ENCODE results near the gene MAN1C1. TPM values are rescaled to one million over a fixed set of nuclear protein-coding genes. Genes with fewer than 3 reads are reported as not detected.

The MAN1C1 gene
- total and polyA plus RNA-seq, 2 donors (not counting 3 experiments of a cell fraction or from before 2014, with no cell fraction given) = 1.5 to 4.0 TPM

- no TSS peak for BruUV-seq (replicated peaks)
- CTCF ChIA-PET = no interaction called here
- POLR2A ChIA-PET = no interaction called here
- Histone ChIP-seq H3K9ac (replicated peaks; ENCODE audit: extremely low read depth, insufficient read depth, low read length) (no peak overlapping the region), H3K4me3 (replicated peaks in 1 of 3; ENCODE audit: insufficient read depth in 1 of 3, low read depth in 1 of 3, low read length in 3 of 3) (no peak overlapping the region), H2AFZ (ENCODE audit: low read depth, low read length) (no peak overlapping the region), H3K4me1 (ENCODE audit: control insufficient read depth, extremely low read depth, insufficient read depth, low read length) (no peaks in the 10 kb centered on the region), H3K79me2 (ENCODE audit: control insufficient read depth, insufficient read depth, low read length) (no peaks in the 10 kb centered on the region), H3K36me3 (ENCODE audit: control insufficient read depth in 2 of 2, extremely low read depth in 1 of 2, insufficient read depth in 2 of 2, low read length in 2 of 2) (no peaks in the 10 kb centered on the region), H3K27me3 (ENCODE audit: control insufficient read depth in 2 of 2, insufficient read depth in 2 of 2, low read length in 2 of 2) (peaks cover 9 to 10% of the 10 kb centered on the region in 2 experiments), H3K27ac (ENCODE audit: insufficient read depth, low read depth, low read length) (no peak overlapping the region), H4K20me1 (replicated peaks; ENCODE audit: control insufficient read depth, extremely low read depth, insufficient read depth, low read length) (no peaks in the 10 kb centered on the region), H3K9me1 (replicated peaks; ENCODE audit: control insufficient read depth, extremely low read depth, insufficient read depth, low read length) (no peaks in the 10 kb centered on the region), H3K9me3 (replicated peaks; ENCODE audit: control insufficient read depth, insufficient read depth, low read length) (no peaks in the 10 kb centered on the region), H3K4me2 (ENCODE audit: insufficient read depth, low read length) (no peak overlapping the region)
- intact Hi-C loops (cut with micrococcal nuclease) = no loop called here
- TF ChIP-seq POLR2A (IDR thresholded peaks at IDR 0.05; ENCODE audit: low read depth, low read length) (no peak), MAX (IDR thresholded peaks at IDR 0.05; ENCODE audit: insufficient read depth, insufficient read length) (no peak), POLR2AphosphoS5 (IDR thresholded peaks at IDR 0.05; ENCODE audit: insufficient read depth, low read depth, low read length) (no peak), EZH2 (IDR thresholded peaks at IDR 0.05; ENCODE audit: borderline replicate concordance, low read depth, low read length, severe bottlenecking) (no peak), JUN (IDR thresholded peaks at IDR 0.05; ENCODE audit: borderline replicate concordance, insufficient read depth, insufficient read length, low read depth) (no peak), FOS (IDR thresholded peaks at IDR 0.05; ENCODE audit: borderline replicate concordance, insufficient read depth, low read length) (no peak), MYC (IDR thresholded peaks at IDR 0.05; ENCODE audit: low read depth, low read length) (no peak), GATA2 (IDR thresholded peaks at IDR 0.05; ENCODE audit: insufficient read depth, insufficient read length, low read depth, low read length) (no peak), CTCF (IDR thresholded peaks at IDR 0.05; ENCODE audit: extremely low read depth in 1 of 2, insufficient read depth in 1 of 2, low read depth in 1 of 2, low read length in 2 of 2) (no peak)
- DNase-seq (ENCODE audit: low read depth, low spot score) (no peak), FAIRE-seq (no peak)
- dilution Hi-C loops (cut with MboI; ENCODE audit: extremely low pct_ligation_motif_present, low sequenced_read_pairs) = no loop called here
Measured at GRCh38 chr1:25682059-25682601, 65.5 kb downstream of the MAN1C1 start.

Data from endothelial cell of umbilical vein (primary cell).